ENCODE results near the gene FLRT2.

FLRT2 gene

GRCh38 chr14:85529803-85530574 lies at the start of gene FLRT2:
Gene FLRT2, plus strand, starts transcription at chr14:85530144. Its CDS starts 91,371 bp downstream, at chr14:85621515.
- peak in 1 of 2 donors; percentile 3 for DNase-seq

GRCh38 chr14:85481471-85481870 lies 48.5 kb upstream of the FLRT2 start:
- no peak for DNase-seq

- no peak for DNase-seq
Measured at GRCh38 chr14:85482552-85482951, 47.4 kb upstream of the FLRT2 start.

GRCh38 chr14:85483037-85483436 lies 46.9 kb upstream of the FLRT2 start:
- DNase-seq = no peak

- DNase-seq = no peak
Measured at GRCh38 chr14:85483652-85484051, 46.3 kb upstream of the FLRT2 start.

- DNase-seq = no peak
Measured at GRCh38 chr14:85487215-85487614, 42.7 kb upstream of the FLRT2 start.

GRCh38 chr14:85501751-85502150 lies 28.2 kb upstream of the FLRT2 start:
- no peak for DNase-seq

- no peak for DNase-seq
Measured at GRCh38 chr14:85508863-85509262, 21.1 kb upstream of the FLRT2 start.

GRCh38 chr14:85512451-85512850 lies 17.5 kb upstream of the FLRT2 start:
- DNase-seq = no peak

- DNase-seq = no peak
Measured at GRCh38 chr14:85514487-85514886, 15.5 kb upstream of the FLRT2 start.

- no peak for DNase-seq
Measured at GRCh38 chr14:85516239-85517113, 13.5 kb upstream of the FLRT2 start.

GRCh38 chr14:85517114-85517688 lies 12.7 kb upstream of the FLRT2 start:
- DNase-seq = no peak

- DNase-seq = no peak
Measured at GRCh38 chr14:85519661-85520305, 10.2 kb upstream of the FLRT2 start.

GRCh38 chr14:85520581-85520980 lies 9.4 kb upstream of the FLRT2 start:
- DNase-seq = no peak

GRCh38 chr14:85523624-85524023 lies 6.3 kb upstream of the FLRT2 start:
- DNase-seq = no peak

GRCh38 chr14:85527006-85527405 lies 2.9 kb upstream of the FLRT2 start:
- DNase-seq = no peak

GRCh38 chr14:85527445-85528035 lies 2.4 kb upstream of the FLRT2 start:
- DNase-seq = no peak

GRCh38 chr14:85528080-85528896 lies 1.7 kb upstream of the FLRT2 start:
- DNase-seq = no peak

- no peak for DNase-seq
Measured at GRCh38 chr14:85528897-85529631, 880 bp upstream of the FLRT2 start.

GRCh38 chr14:85530626-85531025 lies 682 bp downstream of the FLRT2 start:
- DNase-seq = no peak

GRCh38 chr14:85531141-85531586 lies 1.2 kb downstream of the FLRT2 start:
- no peak for DNase-seq
